Ramos (cell line): ENCODE results near the gene CCDC54.

Source experiments
- in situ Hi-C: fragments of 300-500 bp; cut with MboI; formaldehyde crosslinking; loops from one replicate; pipeline ENCODE4 v1.14.3; 2022; ENCODE audit warnings: low sequenced_read_pairs; ENCODE audit not compliant: unreplicated experiment

The CCDC54 gene

DNA sequence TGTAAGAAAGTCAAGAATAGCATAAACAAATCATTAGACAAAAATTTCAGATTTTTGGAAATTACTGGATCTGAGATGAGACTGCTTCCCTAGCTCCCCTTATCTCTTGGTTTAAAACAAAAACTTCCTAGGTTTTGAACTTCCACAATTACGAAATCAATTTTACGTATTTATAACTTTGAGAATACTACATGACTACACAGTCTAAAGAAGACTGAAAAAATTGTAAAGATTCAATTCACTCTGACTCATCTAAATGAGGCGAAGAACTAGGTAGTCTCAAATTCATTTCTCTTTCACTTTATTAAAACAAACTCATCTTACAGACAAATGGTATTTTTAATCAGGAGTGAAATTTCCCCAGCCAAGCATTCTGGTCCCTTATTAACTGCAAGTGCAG, 10.3 kb downstream of the CCDC54 start:
- in situ Hi-C loops = no loop called here

DNA sequence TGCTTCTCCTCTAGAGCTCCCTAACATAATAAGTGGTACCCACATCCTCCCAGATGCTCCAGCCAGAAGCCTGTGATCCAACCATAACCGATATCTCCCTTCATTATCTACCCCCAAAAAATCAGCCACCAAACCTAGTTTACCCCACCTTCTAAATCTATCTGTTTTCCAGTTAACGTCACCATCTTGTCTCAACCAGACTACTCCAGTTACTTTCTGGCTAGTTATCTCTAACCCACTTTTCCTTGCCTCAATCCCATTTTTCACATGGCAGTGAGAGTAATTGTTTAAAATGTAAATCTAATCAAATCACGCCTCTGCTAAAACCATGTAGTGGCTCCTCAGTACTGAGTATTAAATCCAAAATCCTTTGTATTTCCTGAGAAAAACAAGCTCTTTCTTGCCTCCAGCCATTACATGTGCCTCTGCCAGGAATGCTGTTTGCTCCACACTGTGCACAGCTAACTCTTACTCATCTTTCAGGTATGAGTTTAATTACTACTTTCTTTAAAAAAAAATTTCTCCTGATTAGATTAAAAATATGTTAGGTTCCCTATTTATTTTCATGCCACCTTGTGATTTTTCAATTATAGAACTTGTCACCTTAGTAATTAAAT, 15.4 kb downstream of the CCDC54 start:
- in situ Hi-C loops = no loop called here

DNA sequence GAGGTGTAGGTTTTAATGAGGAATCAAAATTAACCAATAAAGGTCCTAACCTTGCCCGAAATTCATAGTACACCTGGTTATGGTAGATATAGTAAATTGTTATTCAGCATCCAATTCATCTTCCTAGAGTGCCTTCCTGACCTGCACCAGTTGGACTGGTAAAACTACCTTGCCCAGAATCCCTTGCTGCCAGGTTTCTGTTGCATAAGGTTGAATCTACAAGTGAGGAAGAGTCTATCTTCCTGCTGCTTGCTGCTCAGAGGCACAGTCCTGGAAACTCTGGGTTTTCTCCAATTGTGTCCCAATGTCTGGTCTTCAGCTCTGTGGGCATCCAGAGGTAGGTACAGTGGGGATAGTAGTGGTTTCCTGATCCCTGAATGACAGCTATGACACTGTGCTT, 17.3 kb downstream of the CCDC54 start:
- in situ Hi-C loops = no loop called here

DNA sequence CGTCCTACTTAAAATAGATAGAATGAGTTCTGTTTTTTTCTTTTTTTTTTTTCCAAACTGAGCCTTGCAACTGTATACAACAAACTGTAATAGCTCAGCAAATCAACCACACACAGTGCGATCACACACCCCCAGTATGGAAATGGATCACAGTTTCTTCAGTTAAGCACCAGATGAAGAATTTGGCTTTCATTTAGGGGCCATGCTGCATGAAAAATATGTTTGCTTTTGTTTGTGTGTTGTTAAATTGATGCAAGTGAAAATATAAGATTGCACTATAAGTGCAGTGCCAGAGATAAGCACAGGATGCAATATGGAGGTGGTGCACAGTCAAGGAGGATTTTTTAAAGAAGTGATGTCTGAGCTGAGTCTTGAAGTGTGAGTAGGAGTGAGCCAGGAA, 17.8 kb downstream of the CCDC54 start:
- in situ Hi-C loops = no loop called here

DNA sequence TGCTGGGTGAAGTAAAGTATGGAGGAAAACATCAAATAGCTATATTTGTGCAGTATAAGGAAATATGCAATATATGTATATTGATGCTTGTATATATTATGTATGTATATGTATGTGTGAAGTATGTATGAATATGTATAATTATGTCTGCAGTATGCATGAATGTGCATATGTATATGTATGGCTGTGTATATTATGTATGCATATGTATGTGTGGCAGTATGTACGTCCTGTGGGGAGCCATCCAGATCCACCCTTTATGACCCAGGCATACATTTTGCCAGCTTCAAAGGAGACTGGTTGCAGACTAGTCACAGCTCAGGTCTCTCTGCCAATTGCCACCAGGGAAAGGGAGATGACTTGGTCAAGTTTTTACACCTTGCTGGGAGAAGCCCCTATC, 24.1 kb downstream of the CCDC54 start:
- in situ Hi-C loops = no loop called here

DNA sequence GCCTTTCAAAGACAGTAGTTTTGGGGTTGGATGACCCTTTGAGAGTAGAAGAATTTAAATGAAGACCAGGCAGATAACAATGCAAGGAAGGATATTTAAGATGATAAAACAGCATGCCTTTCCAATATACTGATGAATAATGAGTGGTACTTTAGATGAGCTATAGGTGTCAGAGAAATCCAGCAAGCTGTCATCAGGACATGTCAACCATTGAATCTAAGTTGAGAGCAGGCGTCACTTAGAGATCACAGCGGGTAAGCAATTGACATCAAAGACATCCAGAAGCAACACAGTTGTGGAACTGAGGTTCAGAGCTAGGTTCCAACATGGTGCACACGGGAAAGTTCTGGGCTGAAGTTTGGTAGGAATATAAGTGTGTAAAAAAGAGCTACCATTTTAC, 25.0 kb downstream of the CCDC54 start:
- in situ Hi-C loops = no loop called here

DNA sequence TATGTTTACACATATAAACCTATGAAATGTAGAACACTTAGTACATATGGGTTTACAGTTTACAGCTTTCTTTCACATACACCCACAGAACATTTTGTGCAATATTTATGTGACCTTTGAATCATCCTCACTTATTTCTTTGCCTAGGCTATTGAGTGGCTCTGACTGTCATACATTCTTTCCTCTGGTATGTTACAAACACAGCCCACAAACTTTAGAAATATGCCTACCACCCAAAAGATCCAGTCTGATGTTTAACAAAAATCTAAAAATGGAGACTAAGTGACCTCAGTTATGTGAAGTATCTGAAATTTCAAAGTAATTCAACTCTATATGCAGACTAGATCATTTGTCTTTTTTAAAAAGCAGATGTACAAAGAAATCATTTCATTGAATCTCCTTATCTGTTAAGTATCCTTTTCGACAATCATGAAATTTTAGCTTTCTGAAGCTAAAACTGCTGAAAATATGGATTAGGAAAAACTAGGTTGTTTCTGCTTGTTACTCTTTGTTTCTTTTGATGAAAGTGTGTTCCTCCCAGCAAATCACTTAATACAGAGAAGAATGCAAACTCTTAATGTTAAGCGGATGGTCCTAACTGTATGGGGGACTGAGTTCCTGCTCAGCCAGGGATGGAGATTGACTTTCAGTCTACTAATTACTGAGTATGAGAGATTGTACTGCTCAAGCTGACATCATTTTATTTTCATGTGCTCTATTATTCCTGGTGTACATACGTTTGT, 27.7 kb downstream of the CCDC54 start:
- in situ Hi-C loops = no loop called here

DNA sequence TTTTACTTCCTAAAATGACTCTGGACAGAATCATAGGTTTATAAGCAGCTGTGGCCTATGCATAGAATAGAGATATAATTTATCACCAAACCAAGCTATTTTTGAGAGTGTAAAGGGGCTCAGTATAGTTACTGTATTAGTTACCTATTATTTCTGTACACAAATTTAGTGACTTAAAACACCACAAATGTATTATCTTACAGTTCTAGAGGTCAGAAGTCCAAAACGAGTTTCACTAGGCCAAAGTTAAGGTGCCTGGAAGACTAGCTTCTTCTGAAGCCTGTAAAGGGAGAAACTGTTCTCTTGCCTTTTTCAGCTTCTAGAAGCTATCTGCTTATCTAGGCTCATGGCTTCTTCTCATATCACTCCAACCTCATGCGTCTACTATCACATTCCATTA, 30.1 kb downstream of the CCDC54 start:
- in situ Hi-C loops = no loop called here

DNA sequence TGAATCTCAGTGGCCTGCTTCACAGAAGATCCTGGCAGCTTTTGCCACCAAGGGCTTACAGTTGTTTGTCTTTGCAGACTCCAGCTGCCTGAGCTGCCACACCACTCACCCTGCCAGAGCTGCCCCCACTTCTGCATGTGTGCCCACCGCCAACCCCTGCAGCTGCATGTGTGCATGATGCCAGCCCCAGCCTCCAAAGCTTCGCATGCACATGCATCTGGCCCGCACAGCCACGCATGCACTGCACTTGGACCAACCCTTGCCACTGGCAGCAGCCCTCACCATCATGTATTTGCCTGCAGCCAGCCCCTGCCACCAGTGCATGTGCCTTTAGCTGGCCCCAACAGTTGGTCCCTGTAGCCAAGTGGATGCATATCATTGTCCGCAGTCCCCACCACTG, 31.3 kb downstream of the CCDC54 start:
- in situ Hi-C loops = no loop called here

DNA sequence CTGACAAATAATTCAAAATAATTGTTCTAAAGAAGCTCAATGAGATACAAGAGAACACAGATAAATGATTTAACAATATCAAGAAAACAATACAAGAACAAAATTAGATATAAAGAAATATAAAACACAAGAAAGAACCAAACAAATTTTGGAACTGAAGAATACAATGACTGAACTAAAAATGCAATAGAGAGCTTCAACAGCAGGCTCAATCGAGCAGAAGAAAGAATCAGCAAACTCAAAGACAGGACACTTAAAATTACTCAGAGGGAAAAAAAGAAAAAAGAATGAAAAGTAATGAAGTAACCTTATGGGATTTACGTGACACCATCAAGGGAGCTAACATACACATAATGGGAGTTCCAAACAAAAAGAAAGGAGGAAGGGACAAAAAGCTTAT, 32.1 kb downstream of the CCDC54 start:
- in situ Hi-C loops = no loop called here

DNA sequence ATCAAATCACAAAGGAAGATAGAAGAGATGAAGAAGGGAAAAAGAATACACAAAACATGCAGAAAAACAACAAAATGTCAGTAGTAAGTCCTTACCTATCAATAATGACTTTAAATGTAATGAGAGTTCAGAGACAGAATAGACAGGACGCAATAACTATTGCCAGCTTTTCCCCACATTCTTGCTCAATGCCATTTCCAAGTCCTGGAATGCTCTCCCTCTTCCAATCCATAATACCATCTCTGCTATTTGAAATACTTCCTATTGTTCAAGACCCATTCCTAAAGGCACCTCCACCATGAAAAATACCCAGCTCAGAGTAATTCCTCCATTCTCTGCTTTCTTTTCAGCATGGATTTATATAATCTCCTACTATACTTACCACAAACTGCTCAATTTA, 33.4 kb downstream of the CCDC54 start:
- in situ Hi-C loops = no loop called here

DNA sequence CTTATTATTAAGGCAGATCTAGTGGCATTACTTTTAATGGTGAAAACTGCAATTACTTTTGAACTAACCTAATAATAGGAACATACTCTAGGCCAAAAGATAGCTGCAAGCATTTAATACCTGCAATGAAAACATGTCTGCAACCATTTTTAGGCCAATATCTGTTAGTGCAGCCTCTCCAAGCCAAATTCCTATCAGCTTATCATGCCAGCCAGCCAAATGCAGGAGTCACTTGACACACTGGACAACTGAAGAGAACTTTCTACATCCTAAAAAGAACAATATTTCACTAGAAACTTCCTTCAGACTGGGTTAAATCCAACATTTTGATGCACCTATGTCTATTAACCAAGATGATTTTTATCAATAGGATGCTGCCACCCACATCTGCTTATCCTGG, 33.8 kb downstream of the CCDC54 start:
- in situ Hi-C loops = no loop called here

DNA sequence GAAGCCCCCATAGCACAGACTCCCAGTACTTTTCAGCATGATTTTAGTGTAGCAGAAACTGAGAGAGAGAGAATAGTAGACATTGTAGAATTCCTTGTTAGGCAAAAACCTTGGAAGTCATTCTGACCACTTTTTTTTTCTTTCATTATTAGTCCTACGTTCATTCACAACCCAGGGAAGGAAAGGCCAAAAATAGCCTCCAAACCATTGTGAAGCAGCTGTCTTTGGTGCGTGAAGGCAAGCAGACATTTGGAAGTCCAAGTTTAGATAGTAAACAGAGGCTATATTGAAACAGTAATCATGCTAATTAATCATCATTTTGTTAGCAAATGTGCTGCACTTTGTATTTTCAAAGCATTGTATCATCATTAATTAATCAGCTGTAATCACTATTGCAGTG, 34.5 kb downstream of the CCDC54 start:
- in situ Hi-C loops = no loop called here

DNA sequence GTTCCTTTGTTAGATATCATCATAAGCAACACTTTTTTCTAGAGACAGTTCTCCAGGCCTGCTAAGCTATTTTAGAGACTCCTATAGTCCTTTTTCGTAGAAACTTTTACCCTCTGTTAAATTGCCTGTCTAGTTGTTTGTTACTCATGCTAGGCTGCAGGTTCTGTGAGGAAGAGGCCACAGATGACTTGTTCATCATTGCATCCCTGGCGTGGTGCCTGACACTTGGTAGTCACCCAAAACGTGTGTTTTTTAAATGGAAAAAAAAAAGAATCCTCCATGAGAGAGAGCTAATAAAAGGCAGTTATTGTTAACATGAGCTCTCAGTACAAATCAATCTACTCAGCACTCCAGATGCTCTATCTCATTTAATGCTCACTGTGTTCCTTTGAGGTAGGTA, 35.1 kb downstream of the CCDC54 start:
- in situ Hi-C loops = no loop called here

DNA sequence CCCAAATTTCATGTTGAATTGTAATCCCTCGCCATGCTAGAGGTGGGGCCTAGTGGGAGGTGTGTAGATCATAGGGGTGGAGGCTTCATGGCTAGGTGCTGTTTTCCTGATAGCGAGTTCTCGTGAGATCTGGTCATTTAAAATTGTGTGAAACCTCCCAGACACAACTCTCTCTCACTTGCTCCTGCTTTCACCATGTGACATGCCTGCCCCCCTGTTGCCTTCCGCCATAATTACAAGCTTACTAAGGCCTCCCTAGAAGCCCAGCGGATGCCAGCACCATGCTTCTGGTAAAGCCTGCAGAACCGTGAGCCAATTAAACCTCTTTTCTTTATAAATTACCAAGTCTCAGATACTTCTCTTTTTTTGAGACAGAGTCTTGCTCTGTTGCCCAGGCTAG, 36.0 kb downstream of the CCDC54 start:
- in situ Hi-C loops = no loop called here

DNA sequence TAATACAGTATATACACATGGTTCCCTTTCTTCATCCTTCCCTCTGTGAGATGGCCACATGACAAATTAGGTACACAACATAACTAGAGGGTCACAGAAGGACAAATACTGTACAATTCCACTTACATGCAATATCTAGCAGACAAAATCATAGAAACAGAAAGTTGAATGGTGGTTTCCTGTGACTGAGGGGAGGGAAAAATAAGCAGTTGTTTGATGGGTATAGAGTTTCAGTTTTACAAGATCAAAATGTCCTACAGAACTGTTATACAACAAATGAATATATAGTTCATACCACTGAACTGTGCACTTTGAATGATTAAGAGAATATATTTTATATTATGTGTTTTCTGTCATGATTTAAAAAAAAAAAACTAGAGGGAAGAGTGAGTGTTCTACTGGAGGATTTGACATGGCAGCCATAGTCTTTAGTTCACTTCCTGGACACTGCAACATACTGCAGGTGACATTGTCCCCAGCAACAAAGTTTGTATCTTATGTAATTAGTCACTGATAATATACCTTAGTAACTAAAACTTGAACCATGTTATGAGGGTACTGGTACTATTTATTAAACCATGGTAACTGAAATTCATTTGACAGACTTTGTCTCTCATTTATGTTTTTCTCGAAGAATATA, 37.2 kb downstream of the CCDC54 start:
- in situ Hi-C loops = no loop called here

DNA sequence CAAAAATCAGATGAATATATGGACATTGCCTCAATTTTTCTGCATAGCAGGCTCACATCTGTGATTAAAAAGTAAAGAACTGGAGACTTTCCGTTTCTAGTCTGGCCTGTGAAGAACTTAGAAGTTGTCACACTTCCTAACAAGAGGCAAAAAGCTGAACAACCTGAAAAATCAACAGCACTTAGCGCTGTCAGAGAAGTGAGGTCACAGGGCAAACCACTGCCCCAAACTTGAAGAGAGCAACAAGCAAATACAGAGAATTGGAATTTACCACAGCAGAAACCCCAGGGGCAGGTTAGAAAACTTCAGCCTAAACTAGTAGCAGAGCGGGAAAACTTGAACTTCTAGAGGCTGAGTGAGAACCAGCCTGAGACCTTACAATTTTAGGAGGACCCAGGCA, 38.9 kb downstream of the CCDC54 start:
- in situ Hi-C loops = no loop called here

DNA sequence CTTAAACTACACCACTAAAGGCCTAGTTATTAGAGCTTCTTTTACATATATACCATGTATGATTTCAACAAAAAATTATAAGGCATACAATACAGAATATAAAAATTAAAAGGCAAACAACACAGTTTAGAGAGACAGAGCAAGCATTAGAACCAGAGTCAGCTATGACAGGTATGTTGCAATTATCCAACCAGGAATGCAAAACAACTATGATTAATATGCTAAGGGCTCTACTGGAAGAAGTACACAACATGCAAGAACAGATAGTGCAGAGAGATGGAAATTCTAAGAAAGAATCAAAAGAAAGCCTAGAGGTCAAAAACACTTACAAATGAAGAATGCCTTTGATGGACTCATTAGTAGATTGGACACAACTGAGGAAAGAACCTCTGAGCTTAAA, 39.6 kb downstream of the CCDC54 start:
- in situ Hi-C loops = no loop called here

DNA sequence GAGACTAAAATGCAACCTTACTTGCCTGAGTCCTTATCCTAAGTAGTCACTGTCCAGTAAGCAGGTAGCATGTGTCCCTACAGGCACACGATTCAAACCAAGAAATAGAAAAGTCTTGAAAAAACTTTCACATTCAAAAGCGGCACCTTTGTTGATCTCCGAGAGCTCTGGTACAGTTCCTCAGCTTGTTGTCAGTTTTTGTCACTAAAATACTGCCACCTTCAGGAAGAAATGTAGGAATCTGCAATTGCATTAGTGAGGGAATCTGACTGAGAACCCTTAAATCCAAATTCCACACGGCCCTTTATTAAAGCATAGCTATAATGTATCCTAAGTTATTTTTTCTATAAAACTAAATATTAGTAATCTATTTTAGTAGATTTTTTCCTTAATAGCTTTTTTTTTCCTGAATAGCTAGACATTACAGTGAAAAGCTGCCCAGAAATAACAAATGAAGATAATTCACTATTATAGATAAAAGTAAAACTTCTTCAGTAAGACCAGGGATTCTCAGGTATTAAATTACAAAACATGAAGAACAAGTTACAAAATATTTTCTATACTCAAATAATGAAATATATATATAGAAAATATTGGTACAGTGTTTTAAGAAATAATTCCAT, 44.0 kb downstream of the CCDC54 start:
- in situ Hi-C loops = no loop called here

DNA sequence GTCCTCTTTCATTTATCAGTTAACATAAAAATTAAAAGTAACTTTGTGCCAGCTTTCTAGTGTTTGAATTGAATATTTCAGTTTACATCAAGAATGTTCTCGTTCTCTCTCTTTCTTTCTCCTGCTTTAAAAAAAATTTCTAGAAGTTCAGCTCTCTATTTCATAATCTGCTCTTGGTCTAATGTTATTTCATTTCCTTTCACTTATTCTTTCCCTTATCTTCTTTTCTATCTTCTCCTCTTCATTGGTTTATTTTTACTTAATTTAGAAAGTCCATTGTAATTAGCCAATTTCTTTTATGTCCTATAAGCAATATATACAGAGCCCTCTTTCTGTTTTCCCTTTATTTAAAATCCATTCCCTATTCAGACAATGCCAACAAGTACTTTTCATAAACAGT, 44.6 kb downstream of the CCDC54 start:
- in situ Hi-C loops = no loop called here

DNA sequence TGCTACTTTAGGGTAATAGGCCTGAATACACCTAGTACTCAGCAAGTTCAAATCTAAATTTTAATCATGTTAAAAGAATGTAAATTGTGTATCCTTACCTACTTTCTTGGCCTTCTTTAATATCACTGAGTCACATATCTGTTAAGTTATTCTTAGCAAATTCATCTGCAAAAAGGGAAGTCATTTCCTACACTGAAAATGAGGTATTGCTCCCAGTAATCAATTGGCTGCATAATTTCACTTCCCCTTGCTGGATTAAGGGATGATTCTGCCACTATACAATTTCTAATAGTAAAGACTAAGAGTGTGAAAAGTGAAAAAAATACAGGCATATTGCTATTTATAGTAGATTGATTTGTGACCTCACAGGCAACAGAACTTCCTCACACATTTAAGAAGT, 47.8 kb downstream of the CCDC54 start:
- in situ Hi-C loops = loop anchor here (25.0 kb wide), 1 partner anchor 188 kb away; no protein-coding TSS in a partner anchor
